Activated CD4-positive, CD25-positive, alpha-beta regulatory T cell treated with anti-CD3 and anti-CD28 coated beads, Interleukin-2, amount 50 U/mL, for 24 hours (primary cell): ENCODE measurements around the gene CNTF.

Experiments used
- ATAC-seq, 2 donors: fragments of 150-1000 bp; cut with Tn5 transposase; one replicate each; pipeline ENCODE4 v1.10.0; 2021; ENCODE audit warnings: mild to moderate bottlenecking in 1 of 2, moderate library complexity in 1 of 2

CNTF gene

GRCh38 chr11:58645854-58646253, 23.4 kb downstream of the CNTF start:
- no peak for ATAC-seq

- ATAC-seq: peak in 1 of 2 donors; percentile 17
Measured at GRCh38 chr11:58647141-58647699, 24.8 kb downstream of the CNTF start.

DNA sequence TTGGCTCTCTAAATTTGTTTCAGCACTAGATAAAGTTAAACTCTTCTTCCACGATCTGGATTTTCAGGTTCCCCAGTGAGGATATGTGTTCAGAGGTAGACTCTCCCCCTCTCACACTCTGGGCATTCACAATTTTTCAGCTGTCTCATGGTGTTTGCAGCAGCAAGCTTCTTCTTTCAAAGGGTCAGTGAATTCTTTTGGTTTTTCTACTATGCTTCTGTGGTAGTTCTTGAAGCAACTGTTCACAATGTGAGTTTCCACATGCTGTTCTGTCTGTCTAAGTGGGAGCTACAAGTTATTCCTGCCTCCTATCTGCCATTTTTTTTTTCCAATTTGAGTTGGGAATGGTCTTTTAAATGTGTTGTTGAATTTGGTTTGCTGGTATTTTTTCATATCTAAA, 25.4 kb downstream of the CNTF start:
- no peak for ATAC-seq

GRCh38 chr11:58649623-58650022, 27.2 kb downstream of the CNTF start:
- no peak for ATAC-seq

DNA sequence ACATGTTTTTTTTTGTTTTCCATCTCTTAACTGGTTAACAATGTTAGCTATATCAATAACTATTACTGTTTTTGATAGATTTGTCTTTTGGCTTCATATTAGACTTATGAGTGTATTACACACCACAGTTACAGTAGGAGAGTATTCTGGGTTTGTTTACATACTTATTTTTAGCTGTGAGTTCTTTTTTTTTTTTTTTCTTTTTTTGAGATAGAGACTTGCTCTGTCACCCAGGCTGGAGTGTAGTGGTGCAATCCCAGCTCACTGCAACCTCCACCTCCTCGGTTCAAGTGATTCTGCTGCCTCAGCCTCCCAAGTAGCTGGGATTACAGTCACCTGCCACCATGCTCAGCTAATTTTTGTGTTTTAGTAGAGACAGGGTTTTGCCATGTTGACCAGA, 28.0 kb downstream of the CNTF start:
- ATAC-seq: no peak

DNA sequence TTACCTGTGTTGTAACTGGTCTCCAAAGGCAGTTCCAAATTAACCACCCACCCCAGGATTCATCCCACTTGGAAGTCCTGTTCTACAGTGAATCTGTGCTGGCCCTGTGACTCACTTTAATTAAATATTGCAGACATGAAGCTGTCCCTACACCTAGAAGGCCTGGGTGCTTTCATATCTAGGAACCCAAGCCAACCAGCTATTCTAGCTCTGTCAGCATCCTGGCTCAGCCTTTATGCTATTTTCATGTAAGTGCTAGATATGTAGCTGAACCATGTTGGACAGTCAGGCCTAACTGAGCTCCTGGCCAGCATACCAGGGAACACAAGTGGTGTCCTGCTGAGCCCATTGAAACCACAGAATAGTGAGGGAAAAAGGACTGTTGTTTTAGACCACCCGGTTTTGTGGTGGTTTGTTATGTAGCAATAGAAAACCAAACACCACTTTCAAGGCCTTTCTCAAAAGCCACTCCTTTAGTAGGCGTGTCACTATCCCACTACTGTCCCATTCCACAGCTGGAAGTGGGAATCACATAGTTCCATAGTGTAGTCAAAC, 30.3 kb downstream of the CNTF start:
- ATAC-seq: no peak

DNA sequence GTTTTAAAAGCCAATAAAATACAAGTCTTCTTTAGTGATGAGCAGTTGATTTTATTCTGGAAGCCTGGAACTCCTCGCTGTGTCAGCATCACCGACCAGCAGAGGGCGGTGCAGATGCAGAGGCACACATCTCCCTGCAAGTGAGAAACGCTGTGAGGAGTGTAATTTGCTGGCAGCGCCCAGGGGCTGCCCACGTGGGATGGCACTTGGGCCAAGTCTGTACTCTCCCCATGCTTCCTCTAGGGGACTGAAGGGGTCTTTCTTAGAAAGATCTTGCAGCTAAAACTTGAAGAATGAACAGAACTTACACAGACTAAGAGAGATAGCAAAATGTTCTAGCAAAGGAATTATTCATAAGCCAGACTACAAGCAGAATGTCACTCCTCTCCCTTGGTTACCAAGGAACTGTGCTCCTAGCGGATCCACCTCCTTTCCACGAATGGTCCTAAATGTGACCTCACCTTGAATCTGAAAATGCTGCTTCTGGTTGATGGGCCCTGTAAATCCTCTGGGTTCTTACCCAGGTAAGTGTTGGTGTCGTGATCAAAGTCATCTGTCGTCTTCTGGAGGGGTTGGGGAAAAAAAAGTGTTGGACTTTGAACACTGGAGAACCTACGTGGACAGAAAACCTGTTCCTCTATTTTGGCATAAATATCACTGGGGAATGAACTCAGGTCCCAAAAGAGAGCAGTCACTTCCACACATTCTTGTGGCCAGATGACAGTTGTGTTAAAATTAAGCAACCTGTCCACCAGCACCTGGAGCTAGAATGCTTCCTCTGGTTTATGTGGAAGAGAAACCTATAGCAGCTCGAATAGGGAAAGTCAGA, 31.8 kb downstream of the CNTF start:
- peak; percentile 78 to 86 for ATAC-seq

- peak; percentile 71 to 87 for ATAC-seq
Measured at GRCh38 chr11:58654908-58655296, 32.4 kb downstream of the CNTF start.

DNA sequence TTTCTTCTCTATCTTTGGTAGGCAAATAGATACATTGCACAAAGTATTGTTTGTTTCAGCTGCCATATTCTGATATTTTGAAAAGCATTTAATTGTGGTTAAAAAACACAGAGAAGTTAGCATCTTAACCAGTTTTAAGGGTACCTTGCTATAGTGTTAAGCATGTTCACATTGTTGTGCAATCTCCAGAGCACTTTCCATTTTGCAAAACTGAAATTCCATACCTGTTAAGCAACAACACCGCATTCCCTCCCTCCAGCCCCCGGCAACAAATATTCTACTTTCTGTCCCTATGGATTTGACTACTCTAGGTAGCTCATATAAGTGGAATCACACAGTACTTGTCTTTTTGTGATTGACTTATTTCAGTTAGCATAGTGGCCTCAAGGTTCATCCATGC, 33.9 kb downstream of the CNTF start:
- no peak for ATAC-seq

- no peak for ATAC-seq
Measured at GRCh38 chr11:58658623-58659022, 36.2 kb downstream of the CNTF start.

DNA sequence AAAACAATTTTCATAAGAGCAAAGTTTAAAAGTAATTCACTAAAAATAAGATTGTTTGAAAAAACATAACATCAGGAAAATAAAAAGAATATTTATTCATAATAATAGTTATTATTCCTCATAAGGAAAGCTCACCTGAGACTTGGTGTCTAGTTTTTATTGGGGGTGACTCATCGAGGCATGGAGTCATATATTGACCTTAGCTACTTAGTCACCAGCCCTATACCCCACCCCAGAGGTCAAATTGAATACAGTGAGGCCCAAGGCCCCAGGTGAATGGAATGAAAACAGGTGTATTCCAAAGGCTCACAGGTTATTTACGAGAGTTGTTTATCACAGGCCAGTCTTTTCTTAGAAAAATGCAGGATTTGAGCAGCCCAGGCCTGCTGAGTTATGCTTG, 36.9 kb downstream of the CNTF start:
- peak; percentile 33 to 56 for ATAC-seq

DNA sequence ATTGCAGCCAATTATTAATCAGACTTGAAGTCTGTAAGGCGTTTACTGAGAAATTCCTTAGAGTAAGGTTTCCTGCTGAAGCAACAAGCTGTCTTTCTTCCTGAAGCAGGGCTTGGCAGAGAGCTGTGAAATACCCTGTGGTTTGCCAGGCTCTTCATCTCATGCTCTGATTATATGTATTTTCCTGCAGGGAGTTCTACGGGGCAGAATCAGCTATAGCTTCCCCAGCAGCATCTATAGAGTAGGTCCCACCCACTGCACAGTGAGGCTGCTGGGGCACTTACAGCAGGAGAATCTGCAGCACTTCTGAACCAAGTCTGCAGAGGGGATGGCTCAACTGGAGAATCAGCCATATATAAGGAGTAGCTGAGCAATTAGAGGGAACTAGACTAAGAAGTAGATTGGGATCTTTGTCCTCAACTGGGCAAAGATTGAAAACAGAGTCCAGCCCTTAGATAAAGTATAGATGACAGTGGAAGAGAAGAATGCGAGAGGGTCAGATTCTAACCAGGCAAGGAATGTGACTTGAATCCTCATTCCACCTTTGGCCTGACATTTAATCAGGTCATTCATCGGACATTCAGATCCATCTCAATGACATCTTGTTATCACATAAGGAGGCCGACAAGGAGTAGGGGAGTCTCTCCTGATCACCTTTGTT, 37.6 kb downstream of the CNTF start:
- ATAC-seq: no peak

DNA sequence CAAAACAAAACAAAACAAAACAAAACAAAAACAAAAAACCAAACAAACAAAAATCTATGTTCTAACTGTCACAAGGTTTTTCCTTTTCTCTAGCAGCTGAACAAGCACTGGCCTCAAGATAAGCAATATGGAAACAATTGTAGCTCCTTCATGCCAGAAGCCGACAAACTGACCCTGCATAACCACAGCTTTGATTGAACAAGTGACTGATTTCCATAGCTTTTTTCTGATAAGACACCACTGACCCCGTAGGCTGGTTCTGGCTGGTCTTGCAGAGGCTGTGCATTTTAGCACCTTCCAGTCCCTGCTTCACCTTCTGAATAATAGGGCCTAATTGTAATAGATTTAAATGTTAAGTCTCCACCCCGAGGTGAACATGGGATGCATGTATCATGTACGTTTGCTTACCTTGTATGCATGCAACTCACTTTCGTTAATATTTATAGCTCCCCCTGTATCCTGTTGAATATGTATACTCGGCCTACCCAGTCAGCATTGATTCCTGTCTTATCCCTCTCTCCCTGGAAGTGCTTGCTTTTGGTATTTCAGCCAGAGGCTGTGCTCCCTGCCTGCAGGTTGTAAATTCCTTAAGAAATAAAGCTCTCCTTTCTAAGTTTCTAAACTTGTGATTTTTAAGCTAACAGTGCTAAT, 49.6 kb downstream of the CNTF start:
- no peak for ATAC-seq

GRCh38 chr11:58674609-58675008, 52.1 kb downstream of the CNTF start:
- ATAC-seq: no peak
